Germinal center (tissue), 1 donor: ENCODE measurements around the gene PHIP.

Experiments
- DNase-seq: peaks from one replicate; pipeline ENCODE4 v3.0.0; 2012; ENCODE audit warnings: mixed read lengths, low spot score

Gene PHIP

DNA sequence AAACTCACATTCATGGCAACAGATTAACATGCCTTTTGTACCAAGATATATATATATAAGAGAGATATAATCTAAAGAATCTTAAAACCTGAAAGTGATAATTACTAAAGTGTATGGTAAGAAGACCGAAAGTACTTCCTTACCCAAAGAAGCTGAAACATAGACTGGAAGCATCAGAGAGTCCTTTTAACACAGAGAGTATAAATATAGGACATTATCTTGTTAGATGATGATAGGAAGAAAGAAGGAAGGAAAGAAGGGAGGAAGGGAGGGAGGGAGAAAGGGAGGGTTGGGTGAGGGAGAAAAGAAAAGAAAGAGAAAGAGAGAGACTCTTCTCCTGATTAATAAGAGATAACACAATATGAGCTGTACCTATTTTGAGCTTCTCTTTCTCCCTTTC, 68.2 kb downstream of the PHIP start:
- no peak for DNase-seq

DNA sequence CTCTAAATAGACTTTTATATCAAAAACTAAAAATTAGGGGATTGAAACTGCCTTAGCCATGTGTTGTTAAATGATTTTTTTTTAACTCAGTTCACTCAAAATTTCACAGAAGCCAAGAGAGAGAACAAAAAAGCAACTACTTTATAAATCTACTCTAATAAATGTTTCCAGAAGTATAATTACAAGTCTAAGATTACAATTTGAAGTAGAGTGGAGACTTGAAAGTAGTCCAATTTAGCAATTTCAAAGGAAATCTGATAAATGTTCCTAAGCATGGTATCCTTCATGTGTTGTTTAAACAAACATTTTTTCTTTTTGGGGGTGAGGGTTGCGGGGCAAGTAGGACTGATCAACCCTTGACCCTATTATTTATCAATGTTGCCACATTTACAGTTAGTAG, 72.6 kb downstream of the PHIP start:
- DNase-seq = no peak

GRCh38 chr6:79005024-79005423, 73.0 kb downstream of the PHIP start:
- no peak for DNase-seq

GRCh38 chr6:79004239-79004638, 73.8 kb downstream of the PHIP start:
- DNase-seq = no peak

DNA sequence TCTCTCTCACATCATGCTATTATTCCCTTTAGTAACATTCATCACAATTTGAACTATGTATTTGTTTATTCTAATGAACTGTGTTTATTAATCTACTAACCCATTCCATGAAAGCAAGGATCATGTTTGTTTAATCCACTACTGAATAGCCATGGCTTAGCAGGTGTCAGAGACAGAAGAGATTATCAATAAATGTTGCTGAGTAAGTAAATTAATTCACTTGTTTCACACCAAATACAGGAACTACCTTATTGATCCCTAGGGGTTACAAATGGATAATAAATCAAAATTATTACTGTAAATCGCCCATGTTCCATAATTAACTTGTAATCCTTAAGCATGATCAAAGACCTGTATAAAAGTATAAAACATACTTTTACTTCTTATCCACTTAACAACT, 76.6 kb downstream of the PHIP start:
- no peak for DNase-seq

- DNase-seq = no peak
Observed at GRCh38 chr6:78999737-79000136, 78.3 kb downstream of the PHIP start.

DNA sequence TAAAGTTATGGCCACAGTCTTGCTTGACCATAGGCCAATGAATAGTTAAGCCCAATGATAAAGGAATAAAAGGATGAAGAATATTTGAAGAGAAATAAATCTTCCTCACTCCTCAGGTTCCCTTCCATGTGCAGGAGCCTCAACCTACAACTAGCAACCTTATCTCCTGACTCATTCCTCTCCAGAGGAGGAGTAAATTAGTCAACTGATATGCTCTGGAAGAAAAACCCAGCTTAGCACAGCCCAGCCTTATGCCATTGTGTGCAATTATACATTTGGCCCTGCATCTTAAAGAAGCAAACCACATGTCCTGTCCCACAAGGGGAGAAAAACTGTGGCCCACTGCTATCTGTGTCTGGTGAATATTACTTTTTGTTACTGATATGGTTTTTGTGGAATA, 82.1 kb downstream of the PHIP start:
- no peak for DNase-seq

DNA sequence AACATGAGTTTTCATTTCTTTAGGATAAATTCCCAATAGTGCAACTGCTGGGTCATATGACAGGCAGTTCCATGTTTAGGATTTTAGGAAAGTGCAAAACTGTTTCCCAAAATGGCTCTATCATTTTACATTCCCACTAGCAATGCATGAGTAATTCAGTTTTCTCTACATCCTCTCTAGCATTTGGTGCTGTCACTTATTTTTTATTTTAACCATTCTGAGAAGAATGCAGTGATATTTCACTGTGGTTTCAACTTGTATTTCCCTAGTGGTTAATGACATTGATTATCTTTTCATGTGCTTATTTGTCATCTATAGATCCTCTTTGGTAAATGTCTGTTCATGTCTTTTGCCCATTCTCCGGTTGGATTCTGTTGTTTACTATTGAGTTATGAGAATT, 82.7 kb downstream of the PHIP start:
- no peak for DNase-seq

- no peak for DNase-seq
Observed at GRCh38 chr6:78993955-78994354, 84.1 kb downstream of the PHIP start.

GRCh38 chr6:78989191-78989590, 88.9 kb downstream of the PHIP start:
- no peak for DNase-seq

GRCh38 chr6:78986161-78986560, 91.9 kb downstream of the PHIP start:
- DNase-seq = no peak

- DNase-seq = no peak
Observed at GRCh38 chr6:78984225-78984950, 93.7 kb downstream of the PHIP start.

GRCh38 chr6:78967191-78967590, 110.9 kb downstream of the PHIP start:
- no peak for DNase-seq

GRCh38 chr6:78966542-78966941, 111.5 kb downstream of the PHIP start:
- no peak for DNase-seq

DNA sequence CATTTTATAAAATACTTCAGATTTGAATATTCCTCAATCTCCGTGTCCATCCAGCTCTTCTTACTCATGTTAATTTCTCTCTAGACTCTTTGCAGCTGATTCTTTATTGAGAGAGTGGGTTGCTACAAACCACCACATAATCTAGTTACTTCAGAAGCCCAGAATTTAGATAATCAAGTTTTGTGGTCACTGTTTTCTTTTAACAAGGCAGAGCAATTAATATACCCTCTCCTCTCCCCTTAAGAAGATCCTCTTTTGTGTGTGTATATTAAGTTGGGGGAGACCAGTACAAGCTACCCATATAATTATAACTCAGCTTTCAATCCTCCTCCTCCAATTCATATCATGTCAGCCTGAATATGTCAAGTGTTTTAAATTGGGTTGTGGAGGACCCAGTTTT, 115.6 kb downstream of the PHIP start:
- no peak for DNase-seq

GRCh38 chr6:78954740-78955139, 123.3 kb downstream of the PHIP start:
- no peak for DNase-seq

DNA sequence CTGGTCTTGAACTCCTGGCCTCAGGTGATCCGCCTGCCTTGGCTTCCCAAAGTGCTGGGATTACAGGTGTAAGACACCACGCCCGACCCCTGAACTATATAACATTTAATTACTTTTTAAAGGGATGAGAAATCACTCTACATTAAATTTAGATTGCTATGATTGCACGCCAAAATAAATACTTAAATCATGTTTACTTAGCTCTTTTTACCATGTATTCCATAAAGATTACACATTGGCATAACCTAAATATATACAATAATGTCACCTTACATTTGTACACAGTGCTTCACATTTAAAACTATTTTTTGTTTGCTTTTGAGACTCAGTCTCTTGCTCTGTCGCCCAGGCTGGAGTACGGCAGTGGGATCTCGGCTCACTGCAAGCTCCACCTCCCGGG, 124.3 kb downstream of the PHIP start:
- DNase-seq = no peak

- DNase-seq = no peak
Observed at GRCh38 chr6:78952362-78952761, 125.7 kb downstream of the PHIP start.

DNA sequence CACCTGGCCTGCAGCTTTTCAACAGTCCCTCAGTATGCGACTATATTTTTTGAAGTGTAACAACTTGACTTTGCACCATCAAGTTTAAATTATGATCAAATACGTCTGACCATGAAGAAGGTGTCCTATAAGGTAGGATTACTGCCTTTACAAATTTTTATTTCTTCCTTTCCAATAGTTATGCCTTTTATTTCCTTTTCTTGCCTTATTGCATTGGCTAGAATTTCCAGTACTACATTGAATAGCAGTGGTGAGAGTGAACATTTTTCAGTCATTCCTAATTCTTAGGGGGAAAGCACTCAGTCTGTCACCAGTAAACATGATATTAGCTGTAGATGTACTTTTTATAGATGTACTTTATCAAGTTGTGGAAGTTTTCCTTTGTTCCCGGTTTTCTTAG, 129.3 kb downstream of the PHIP start:
- DNase-seq = no peak

- DNase-seq = no peak
Observed at GRCh38 chr6:78947962-78948361, 130.1 kb downstream of the PHIP start.

DNA sequence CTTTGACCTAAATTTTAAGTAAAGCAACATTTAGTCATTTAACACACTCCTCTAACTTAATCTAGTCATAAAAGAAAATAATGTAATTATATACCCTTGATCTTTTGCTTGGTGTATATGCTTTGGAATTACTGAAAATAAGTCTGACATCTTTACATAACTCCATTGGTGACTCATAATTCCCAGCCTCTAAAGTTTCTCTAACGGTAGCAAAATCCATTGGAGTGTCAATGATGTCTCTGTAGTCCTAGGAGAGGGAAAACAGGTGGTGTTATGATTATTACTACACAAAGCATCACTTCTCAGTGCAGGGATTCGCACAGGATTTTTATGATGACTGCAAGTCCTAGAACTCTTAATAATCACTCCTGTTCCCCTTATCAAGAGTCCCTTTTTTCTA, 130.5 kb downstream of the PHIP start:
- no peak for DNase-seq

- DNase-seq = no peak
Observed at GRCh38 chr6:78942446-78942845, 135.6 kb downstream of the PHIP start.

DNA sequence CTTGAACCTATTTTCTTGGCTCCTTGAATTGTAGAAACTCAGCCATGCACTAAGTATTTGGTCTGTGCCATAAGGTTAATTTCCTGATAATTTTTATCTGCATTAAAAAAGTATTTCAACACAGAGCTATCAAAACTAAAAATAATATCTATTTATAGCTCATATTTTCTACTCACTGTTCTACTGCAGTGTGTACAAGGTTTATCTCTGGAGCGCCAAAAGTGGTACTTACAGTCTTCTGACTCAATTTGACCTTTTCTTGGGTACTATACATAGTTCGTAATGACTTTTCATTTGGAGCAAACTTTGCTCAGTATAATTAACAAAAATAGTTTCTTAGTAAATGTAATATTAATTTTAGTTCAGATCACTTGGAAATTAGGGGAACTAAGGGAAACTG, 141.5 kb downstream of the PHIP start:
- DNase-seq = no peak

DNA sequence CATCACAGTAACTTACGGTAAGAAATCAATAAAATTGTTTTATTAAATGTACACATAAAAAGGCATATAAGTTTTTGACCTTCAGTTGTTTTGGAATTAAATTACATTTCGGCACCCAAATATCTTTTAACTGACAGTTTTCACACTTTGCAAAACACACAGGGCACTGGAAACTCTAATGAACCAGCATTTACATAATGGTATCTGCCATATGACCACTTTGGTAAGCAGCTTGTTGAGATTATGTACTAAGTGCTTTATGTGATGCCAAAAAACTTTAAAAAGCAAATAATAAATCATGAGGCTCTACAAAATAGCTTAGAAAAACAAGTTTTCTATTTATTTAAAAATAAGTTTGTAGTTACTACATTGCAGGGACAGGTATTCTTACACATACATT, 142.5 kb downstream of the PHIP start:
- DNase-seq = no peak

DNA sequence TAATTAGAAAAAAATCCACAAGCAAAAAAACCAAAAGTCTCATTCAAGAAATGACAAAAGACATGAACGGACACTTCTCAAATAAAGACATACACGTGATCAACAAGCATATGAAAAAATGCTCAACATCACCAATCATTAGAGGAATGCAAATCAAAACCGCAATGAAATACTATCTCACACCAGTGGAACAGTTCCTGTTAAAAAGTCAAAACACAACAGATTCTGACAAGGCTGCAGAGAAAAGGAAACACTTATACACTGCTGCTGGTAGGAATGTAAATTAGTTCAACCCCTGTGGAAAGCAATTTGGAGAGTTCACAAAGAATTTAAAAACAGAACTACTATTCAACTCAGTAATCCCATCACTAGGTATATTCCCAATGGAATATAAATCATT, 152.7 kb downstream of the PHIP start:
- no peak for DNase-seq
